MM.1S (cell line): ENCODE data around the gene CRYZL1.

ENCODE experiments used
- EZH2 ChIP-seq: fragments of 300-600 bp; sonication (generic); optimal IDR thresholded peaks from 2 replicates; pipeline ENCODE3; 2017; ENCODE audit warnings: low read depth, mild to moderate bottlenecking, antibody characterized with exemption, low read length, mixed read lengths
- TF ChIP-seq, protein P1 (sequence below): fragments of 300-600 bp; sonication (generic); IDR thresholded peaks from 2 replicates; pipeline ENCODE4 v1.5.1; 2016; ENCODE audit warnings: antibody characterized with exemption, low read length, mixed read lengths

- TF ChIP-seq, protein P1, sequence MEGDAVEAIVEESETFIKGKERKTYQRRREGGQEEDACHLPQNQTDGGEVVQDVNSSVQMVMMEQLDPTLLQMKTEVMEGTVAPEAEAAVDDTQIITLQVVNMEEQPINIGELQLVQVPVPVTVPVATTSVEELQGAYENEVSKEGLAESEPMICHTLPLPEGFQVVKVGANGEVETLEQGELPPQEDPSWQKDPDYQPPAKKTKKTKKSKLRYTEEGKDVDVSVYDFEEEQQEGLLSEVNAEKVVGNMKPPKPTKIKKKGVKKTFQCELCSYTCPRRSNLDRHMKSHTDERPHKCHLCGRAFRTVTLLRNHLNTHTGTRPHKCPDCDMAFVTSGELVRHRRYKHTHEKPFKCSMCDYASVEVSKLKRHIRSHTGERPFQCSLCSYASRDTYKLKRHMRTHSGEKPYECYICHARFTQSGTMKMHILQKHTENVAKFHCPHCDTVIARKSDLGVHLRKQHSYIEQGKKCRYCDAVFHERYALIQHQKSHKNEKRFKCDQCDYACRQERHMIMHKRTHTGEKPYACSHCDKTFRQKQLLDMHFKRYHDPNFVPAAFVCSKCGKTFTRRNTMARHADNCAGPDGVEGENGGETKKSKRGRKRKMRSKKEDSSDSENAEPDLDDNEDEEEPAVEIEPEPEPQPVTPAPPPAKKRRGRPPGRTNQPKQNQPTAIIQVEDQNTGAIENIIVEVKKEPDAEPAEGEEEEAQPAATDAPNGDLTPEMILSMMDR = no peak
- no peak for TF ChIP-seq EZH2
Measured at GRCh38 chr21:33584455-33584854, 57.1 kb downstream of the CRYZL1 start.
